HG03439 (cell line): Measurements from ENCODE around the gene DNAJC11.
"Not testable (repeated sequence)": the region's sequence is repeated elsewhere in the genome, so short reads cannot be mapped to it uniquely, and the experiment has no call there.

Source experiments
- ATAC-seq: cut with Tn5 transposase; IDR thresholded peaks from one replicate; pipeline ENCODE4 v1.9.1; 2021; ENCODE audit warnings: mild to moderate bottlenecking, moderate library complexity; ENCODE audit not compliant: unreplicated experiment

Gene DNAJC11

DNA sequence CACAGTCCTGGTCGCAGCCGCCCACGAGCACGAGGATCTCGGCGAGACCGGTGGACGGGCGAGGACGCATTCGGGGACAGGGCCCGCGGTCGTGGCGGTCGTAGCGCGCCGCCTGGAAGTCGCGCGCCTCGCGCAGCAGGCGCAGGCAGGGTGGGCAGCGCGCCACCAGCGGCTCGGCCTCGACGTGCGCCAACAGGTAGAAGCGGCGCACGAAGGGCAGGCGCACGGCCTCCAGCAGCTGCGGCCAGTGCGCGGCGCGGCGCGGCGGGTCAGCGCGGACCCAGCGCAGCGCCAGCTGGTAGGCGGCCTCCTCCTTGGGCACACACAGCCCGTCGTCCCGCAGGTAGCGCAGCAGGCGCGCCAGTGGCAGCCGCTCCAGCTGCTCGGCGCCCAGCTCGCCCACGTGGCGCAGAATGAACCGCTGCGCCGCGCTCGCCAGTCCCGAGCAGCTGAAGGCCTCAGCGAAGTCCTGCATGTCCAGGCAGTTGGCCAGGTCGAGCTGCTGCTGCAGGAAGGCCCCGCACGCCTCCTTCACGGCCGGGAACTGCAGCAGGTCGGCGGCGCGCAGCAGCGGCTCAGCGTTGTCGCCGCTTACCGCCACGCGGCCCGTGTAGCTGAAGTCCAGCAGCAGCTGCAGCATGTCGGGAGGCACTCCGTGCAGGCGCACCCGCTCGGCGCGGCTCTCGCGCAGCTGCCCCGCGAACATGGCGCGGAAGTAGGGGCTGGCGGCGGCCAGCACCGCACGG is 99.5 kb downstream of the DNAJC11 start:
- peak; percentile 5 for ATAC-seq

DNA sequence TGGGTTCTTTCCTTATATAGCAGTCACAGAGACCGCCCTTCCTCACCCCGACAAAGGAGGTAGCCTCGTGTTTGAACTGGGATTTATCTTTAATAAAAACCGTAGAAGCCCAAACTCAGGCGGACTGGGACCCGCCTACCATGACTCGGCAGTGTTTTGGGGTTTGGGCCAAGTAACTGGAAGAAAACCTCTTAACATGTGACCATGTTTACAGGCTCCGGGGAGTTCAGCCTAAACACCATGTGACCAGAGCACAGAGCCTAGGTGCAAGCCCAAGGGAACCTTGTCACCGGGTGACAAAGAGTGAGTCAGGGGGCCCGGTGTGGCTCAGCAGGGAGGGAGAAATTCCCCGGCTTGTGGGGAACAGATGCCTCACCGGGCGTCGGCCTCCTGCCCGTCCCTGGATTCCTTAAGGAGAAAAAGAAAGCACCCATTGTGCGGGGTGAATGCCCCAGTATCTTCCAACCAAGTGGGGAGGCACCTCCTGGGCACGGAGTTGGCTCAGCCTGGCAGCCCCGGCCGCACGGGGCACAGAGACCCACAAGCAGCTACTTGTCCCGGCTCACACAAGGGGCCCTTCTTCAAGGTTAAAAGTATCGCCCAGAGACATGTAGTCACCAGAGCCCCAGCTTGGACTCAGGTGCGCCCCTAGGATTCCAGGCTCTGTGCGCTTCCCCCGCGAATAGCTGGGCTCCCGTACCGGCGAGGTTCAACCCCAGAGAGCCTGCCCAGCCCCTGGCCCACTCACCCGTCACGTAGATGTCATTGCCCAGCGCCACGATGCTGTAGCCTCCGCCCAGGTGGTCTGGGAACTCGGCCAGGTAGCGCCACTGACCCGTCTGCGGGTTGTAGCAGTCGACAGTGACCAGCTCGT is 100.3 kb downstream of the DNAJC11 start:
- ATAC-seq = peak; percentile 40

DNA sequence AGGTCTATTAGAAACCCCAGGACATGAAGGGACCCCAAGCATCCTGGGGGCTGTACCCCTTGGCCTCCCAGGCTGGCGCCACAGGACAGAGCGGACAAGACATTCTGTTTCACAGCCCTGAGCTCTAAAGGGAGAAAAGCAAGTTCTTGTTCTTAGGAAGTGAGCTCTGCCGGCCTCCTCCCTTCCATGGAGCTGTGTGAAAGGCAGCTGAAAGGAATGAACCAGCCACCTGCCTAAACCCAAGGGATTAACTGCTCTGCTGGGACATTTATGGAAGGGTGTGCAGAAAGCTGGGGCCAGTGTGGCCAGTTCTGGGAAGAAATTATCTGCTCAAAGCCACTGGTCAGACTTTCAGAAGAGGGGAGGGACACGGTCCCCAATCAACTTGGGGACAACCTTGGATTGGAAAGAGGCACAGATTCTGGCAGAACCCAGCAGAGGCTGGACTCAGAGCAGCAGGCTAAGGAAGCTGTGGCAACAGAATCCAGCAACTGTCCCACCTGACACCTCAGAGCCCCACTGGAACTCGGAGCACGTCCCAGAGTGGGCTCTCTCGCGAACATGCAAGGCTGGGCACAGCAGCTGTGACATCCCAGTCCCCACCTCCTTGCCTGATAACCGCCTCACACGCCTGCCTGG is 101.1 kb downstream of the DNAJC11 start:
- ATAC-seq = peak; percentile 1

DNA sequence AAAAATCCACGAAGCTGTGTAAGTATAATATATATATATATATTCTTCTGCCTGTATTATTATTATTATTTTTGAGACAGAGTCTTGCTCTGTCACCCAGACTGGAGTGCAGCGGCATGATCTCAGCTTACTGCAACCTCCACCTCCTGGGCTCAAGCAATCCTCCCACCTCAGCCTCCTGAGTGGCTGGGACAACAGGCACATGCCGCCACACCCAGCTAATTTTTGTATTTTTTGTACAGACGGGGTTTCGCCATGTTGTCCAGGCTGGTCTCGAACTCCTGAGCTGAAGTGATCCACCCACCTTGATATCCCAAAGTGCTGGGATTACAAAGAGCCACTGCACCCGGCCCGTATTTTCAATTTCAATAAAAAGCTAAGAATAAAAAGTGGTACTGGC is 101.6 kb downstream of the DNAJC11 start:
- not testable (repeated sequence) for ATAC-seq

DNA sequence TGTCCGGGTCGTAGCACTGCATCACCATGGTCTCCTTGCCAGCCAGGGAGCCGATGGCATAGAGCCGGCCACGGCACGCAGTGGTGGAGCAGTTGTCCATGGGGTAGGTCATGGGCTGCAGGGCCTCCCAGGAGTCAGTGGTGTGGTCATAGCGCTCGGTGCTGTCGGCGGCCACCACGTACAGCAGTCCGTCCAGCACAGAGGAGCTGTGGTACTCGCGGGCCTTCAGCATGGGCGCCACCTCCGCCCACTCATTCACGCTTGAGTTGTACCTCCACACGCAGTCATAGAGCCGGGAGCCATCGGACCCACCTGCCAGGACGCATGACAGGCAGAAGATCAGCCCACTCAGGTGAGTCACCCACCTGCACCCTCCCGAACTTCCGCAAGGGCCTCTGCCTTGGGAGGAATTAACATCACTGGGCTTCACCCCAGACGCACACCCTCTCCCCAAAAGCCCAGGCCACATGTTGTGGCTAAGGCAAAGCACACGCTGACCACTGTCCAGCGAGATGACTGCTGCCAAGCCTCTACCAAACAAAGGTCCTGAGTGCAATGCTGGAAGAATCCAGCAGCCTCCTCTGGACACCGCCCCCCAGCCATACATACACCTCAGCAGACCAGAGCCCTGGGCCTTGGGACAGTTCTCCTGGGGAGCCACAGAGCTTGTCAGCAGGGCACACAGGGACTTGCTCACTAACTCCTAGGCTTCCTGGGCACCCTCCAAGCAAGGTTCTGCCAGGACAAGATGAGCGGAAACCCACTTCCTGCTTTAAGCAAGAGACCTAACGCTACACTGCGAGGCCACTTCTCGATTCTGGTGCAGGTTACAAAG is 102.3 kb downstream of the DNAJC11 start:
- no peak for ATAC-seq

DNA sequence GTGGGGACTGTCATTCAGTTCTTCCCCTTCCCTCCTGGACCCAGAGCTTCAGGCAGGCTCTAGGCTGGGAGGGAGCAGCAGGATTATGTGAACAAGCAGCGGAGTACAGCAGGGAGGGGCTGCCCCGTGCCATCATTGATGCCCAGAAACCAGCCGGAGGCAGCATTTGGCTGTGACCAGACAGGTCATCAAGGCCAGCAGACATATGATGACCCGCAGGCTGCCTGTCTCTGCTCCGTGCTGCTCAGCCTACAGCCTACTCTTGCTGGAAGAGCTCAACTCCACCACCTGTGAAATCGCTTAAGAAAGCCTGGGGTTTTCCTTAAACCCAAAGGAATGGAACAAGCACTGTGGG is 103.9 kb downstream of the DNAJC11 start:
- no peak for ATAC-seq

DNA sequence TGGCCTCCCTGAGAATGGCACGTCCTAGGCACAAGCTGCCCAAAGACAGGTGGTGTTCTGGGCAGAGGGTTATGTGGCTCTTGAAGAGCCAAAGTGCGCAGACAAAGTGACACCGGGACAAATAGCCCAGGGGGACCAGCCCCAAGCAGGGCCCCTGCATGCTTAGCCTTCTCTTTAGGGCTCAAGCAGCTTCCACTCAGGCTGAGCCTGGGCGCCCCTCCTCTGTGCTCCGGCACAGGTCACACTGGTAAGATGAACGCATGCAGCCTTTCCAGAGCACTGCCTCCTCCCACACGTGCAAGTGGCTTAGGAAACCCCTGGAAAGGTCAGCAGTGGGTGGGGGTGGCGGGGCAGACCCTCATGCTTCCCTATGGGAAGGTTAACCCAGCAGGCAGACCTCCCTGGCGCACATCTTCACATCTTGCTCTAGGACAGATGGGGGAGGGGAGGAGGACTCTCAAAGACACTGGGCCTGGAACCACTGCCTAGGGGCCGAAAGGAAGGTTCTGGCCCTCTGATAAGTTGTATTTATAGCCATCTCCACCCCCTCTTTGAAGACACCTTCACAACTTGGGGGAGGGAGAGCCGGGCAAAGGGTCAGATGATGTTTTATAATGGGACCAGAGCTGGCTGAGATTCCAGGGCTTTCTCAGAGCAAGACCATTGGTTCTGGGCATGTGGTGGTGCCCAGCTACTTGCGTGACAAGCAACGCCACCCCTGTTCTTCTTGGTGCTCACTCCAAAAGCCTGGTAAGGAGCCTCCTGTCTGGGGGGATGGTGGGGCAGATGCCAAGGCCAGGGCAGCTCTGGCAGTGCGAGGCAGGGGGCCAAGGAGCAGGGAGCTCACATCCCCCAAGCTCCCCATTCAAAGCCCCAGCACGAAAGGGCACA is 104.5 kb downstream of the DNAJC11 start:
- no peak for ATAC-seq

DNA sequence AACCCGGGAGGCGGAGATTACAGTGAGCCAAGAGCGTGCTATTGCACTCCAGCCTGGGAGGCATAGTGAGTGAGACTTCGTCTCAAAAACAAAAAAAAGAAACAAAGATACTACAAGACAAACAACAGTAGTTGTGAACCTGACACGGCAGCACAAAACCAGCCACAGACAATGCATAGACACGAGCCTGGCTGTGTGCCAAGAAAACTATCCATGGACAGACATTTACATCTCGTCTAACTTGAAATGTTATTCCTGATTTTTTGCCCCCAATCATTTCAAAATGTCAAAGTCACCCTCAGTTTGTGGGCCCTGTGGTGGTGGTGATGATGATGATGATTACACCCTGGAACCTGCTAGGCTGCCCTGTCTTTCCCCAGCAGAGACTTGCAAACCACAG is 105.3 kb downstream of the DNAJC11 start:
- ATAC-seq = no peak

DNA sequence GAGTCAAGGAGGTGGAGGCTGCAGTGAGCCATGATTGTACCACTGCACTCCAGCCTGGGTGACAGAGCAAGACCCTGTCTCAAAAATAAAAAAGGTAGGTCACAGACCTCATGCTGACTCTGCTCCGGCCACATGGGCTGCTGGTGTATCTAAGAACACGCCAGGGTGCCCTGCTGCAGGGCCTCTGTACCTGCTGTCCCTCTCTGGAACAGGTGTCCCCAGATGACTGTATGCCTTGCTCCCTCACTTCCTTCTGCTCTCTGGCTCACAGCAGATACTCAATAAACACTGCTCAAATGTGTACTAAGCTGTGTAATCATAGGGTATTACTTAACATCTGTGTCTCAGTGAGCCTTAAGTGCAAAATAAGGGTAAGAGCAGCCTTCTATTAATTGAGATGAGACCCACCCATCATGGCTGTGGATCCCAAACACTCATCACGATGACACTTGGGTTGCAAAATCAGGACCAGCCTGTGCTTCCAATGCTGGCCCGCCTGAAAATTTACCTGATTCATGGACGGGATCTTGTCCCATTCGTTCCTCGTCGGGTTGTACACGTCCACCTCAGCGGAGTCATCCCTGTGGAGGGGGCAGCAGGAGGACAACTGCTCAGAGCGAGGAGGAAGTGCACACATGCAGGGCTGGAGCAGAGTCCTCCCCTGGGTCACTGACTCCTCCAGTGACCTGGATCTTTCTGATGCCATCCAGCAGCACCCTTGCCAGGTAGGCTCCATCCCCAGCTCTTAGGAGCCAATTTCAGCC is 106.5 kb downstream of the DNAJC11 start:
- ATAC-seq = no peak

DNA sequence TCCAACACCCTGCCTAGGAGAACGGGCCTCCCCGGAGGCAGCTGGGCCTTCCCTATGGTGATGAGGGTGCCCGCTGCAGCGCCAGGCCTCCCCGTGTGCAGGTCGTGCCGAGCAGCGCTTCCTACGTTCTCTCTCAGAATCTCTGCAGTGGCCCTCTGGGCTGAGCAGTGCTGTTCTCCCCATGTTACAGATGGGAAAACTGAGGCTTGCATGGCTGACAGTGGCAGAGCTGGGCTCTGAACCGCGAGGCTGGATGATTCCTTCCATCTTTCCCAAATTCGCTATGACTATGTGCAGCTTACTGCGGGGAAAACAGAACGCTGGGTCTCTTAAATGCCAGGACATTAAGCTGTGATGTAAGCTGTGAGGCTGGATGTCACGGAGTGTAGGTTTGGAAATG is 107.8 kb downstream of the DNAJC11 start:
- ATAC-seq = no peak

DNA sequence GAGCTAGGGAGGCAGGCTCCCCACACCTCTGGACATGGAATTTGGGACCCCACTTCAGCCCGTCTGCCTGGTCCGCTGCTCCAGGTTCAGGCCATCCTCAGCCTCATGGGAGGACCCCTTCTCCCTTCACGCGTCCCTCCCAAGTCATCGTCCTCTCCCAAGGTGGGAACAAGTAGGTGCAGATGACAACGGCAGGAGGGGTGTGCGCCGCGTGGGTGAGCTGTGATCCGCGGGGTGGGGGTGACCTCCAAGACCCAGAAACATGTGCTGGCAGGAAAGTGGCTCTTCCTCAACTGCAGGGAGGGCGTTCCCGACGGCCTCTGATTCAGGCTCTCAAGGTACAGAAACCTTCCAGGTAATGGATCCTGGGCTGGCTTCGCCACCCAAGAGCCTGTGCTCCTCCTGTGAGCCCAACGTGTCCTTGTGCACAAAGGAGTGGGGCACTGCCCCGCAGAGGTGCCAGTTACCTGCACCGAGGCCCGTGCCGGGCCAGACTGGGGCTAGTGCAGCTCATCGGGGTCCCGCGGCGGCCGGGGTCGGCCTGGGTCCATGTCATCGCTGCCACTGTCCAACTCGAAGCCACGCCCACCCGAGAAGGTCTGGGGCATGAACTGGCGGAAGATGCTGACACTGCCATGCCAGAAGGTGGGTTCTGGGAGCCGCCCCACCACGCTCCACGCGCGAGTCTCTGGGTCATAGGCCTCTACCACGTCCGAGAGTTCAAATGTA is 108.6 kb downstream of the DNAJC11 start:
- ATAC-seq = no peak

DNA sequence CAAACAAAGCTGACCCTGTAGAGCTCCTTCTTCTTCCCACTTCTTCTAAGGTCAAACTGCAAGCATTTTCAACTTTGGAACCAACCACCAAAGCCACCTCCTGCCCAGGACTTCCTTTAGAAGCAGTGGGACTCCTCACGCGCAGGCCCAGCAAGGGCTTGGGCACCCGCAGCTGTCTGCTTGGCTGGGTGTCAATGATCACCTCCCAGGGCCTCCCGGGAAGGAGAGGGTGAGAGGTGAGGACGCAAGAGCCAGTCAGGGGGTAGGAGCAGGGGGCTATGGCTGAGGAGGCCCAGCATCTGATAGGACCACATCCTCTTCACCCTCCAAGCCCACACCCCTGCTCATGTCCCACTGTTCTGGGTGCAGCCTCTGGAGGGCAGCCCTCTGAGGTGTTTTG is 109.2 kb downstream of the DNAJC11 start:
- ATAC-seq = no peak

DNA sequence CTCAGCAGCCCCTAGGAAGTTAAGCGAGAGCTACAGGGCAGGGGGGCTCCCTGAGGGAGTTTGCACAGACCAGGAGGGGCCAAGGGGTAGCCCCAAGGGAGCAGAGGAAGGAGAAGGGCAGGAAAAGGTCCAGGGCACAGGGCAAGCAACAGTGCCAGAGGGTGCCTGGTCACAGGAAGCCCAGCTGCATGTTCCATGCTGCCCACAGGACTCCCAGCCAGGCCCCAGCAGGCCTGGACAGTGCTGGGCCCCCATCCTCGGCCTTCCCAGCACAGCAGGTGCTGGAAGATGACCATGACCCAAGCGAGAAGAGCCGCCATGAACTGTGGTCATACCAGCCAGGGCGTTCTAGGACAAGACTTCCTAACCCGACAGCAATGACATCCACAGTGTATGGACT is 110.0 kb downstream of the DNAJC11 start:
- ATAC-seq = no peak

DNA sequence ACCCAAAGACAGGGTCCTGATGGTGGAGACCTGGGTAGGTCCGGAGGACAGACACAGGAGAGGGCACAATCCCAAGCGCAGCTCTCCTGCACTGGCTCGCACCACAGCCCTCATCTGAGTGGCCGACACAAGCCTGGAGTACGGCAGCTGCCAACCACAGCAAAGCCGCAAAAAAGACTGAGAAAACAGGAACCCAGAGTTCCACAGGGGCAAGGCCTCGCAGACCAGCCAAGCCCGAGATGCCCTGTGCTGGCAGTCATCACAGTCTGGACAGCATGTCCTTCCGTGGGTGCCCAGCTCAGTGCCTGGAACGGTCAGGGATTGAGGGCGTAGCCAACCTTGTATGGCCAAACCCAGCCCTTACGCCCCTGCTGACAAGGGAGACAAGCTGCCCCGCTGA is 110.4 kb downstream of the DNAJC11 start:
- no peak for ATAC-seq

DNA sequence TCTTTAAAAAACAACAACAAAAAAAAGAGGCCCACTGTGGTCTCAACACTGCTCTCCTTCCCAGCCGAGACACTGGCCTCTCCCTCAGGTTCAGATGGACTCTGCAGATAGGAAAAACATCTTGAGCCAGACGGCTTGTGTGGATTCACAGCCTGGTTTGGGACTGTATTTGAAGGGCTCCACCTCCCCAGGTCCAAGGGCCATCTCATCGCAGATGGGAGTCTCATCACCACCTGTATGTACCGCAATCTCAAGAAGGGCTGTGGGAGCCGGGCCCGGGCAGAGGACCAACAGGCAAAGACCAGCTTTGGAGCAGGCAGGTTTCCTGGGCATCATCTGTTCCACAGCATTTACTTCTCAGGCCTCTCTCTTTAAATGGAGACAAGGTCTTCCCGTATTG is 111.6 kb downstream of the DNAJC11 start:
- ATAC-seq = no peak

DNA sequence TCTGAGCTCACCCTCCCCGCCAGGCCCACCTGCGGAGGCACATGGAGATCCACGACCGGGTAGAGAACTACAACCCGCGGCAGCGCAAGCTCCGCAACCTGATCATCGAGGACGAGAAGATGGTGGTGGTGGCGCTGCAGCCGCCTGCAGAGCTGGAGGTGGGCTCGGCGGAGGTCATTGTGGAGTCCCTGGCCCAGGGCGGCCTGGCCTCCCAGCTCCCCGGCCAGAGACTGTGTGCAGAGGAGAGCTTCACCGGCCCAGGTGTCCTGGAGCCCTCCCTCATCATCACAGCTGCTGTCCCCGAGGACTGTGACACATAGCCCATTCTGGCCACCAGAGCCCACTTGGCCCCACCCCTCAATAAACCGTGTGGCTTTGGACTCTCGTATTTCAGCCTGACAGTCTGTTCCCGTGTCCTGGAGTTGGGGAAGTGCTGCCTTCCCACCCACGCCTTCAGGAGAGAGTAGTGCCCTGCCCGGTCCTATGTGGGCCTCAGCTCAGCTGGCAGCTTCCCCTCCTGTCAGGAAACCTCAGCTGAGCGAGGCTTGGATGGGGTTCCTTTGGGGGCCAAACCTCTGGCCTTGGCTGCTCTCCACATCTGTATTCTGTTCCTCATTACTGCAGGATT is 112.6 kb downstream of the DNAJC11 start:
- ATAC-seq = no peak

DNA sequence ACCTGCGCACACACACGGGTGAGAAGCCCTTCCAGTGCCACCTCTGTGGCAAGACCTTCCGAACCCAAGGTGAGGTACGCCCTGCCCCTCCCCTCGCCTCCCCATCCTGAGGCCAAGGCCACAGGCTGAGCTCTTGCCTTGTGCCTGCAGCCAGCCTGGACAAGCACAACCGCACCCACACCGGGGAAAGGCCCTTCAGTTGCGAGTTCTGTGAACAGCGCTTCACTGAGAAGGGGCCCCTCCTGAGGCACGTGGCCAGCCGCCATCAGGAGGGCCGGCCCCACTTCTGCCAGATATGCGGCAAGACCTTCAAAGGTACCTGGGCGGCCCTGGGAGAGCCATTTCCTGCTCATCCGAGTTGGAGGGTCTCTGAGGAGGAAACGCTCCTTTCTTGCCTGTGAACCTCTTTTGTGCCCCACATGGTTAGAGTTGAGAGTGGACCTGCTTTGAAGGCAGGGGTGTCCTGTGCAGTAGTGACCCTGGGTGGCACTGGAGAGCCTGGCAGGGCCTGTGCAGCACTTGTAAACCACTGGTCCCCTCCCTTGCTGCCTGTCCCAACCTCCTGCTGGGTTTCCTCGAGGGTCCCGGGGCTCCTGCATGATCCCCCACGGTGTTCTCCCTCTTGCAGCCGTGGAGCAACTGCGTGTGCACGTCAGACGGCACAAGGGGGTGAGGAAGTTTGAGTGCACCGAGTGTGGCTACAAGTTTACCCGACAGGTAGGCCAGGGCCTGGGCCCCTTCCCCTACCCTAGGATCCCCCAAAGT is 113.3 kb downstream of the DNAJC11 start:
- ATAC-seq = no peak
